NCI-H1436 (cell line): Measurements from ENCODE around the gene UBA52.
"Not testable (repeated sequence)": the region's sequence is repeated elsewhere in the genome, so short reads cannot be mapped to it uniquely, and the experiment has no call there.

Experiments
- DNase-seq: peaks from one replicate; lab custom pipeline; 2025; lab: John Stamatoyannopoulos, UW

UBA52 gene

DNA sequence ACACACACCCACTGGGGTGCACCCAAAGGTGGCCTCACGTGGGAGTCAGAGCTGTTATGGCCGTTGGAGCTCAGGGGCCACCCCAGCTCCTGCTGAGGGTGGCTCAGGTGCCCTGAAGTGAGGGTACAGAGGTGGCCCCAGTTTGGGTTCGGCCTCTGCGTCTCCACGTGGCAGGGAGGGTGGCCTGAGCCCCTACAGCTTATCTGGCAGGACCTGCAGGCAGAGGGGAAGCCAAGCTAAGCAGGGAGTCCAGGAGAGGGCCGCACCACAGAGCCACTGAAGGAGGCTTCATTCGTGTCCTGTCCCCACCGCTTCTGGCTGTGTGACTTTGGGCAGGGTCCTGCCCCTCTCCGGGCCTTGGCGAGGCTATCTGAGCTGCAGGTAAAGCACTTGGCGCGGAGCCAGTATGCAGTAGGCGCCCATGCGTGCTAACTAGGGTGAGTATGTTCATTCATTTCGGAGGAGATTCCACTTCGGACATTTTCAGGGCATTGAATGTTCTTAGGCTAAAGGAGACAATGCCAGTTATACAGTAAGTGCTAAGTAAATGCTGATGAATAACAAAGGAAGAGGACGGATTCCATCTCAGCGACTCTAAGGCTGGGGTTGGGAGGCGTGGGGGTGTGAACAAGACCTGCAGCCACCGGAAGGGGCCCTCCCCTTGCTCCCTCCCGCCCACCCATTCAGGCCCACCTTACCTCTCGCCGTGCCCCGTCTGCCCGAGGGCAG, 21.9 kb downstream of the UBA52 start:
- no peak for DNase-seq

GRCh38 chr19:18594096-18594823, 22.6 kb downstream of the UBA52 start:
- peak; percentile 70 for DNase-seq

DNA sequence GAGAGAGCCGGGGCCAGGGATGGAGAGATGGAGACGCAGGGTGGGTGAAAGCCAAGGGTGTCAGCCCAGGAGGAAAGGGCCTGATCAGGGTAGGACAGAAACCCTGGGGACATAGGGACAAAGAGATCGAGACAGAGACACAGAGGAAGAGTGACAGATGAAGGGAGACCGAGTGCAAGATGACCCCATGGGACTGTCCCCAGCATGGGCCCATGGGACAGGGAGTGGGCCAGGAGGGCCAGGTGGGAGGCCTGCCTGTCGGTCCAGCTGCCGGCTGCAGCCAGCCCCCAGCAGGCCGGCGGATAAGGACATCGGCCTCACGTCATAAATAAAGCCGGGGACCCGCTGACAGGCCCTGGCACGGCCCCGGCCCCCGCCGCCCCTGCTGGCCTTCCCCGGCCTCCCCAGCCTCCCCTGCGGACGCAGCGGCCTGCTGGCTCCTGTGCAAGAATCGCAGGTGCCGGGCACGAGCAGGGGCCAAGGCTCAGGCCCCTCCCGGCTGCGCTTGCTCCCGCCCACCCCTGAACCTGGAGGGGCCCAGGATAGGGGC, 23.2 kb downstream of the UBA52 start:
- no peak for DNase-seq

DNA sequence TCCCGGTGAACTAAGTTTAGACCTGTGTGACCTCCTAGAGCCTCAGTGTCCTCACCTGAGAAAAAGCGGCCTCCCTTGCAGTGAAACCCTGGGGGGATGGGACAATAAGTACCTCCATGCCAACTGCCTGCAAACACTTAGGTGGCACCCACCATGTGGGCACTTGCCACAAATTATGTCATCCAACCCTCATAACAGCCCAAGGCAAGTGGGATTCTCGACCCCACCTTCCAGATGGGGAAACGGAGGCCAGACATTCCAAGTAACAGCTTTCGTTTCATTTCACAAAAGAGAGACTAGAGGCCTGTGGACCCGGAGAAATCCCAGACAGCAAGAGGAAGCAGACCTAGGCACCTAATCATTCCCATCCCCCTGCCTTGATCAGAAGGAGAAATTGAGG, 23.8 kb downstream of the UBA52 start:
- DNase-seq = no peak

DNA sequence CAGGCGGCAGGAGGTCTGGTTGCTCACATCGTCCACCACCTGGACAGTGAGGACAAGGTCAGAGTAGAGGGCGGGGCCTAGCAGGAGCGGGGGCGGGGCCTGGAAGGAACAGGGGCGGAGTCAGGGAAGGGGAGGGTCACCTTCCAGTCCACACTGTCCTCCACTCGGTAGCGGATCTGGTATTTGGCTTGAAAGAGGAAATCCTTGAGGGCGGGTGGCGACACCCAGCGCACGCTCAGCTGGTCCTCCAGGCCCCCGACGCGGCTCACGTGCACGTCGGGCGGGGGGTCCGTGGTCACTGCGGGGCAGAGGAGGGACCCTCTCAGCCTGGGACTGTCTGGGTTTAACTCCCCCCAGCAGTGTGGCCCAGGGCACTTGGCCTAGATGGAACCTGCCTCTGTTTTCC, 25.1 kb downstream of the UBA52 start:
- DNase-seq = no peak

DNA sequence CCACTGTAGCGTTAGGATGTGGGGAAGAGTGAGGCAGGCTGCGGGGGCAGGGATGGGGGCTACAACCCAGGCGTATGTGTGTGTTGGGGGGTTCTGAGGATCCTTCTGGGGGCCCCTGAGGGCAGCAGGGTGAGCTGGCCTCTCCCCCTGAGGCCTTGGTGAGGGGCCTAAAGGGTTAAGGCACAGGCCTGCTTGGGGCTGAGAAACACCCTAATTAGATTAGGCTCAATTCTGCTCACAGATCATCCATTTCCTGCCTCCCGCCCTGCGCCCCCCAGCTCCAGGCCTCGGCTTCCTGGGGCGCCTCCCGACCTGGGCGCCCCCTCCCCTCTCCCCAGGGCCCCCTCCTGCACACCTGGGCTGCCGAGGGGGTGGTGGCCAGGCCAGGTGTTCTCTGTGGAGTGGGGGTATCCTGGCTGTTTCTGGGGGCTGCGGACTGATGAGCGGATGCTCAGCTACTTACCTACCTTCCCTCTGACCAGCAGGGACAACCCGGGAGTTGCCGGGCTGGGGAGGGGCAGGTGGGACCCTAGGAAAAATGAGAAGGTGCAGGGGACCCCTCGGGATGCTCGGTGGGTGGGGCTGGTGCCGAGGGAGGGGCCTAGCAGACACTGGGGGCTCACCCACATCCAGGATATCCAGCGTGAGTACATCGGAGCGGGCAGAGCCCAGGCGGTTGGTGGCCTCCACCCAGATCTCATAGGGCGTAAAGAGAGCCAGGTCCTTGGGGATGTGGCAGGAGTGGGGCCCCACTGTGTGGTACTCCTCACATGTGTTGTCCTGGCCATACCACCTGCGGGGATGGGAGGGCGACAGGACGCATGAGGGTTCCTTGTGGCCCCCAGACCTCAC, 26.4 kb downstream of the UBA52 start:
- no peak for DNase-seq

DNA sequence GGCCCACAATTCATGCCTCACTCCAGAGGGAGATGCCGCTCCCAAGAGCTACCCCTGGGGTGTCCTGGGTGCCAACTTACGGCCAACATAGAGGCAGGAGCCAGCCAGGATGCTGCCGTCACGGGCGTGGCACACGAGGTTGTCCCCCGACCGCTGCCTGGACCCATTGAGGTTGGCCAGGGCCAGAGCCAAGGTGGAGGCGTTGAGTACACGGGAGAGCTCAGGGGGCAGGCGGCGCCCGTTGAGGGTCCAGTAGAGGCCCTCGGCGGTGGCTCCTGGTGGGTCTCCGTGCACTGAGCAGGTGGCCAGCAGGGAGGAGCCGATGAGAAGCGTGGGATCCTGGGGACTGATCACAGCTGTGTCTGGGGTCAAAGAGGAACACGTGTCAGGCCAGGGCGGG, 27.8 kb downstream of the UBA52 start:
- DNase-seq = no peak

DNA sequence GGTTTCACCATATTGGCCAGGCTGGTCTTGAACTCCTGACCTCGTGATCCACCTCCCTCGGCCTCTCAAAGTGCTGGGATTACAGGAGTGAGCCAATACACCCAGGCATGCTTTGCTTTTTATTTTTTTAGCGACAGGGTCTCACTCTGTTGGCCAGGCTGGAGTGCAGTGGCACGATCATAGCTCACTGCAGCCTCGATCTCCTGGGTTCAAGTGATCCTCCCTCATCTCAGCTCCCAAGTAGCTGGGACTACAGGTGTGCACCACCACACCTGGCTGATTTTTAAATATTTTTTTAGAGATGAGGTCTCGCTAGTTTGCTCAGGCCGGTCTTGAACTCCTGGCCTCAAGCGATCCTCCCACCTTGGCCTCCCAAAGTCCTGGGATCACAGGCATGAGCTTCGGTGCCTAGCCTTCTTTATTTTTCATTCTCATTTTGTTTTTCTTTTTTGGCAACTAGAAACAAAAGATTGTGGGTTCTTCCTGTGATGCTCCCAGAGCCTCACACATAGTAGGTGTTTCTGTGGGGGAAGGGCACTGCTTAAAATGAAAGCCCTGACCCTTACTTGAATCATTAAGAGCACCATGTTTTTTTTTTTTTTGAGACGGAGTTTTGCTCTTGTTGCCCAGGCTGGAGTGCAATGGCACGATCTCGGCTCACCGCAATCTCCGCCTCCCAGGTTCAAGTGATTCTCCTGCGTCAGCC, 29.2 kb downstream of the UBA52 start:
- DNase-seq = not testable (repeated sequence)

DNA sequence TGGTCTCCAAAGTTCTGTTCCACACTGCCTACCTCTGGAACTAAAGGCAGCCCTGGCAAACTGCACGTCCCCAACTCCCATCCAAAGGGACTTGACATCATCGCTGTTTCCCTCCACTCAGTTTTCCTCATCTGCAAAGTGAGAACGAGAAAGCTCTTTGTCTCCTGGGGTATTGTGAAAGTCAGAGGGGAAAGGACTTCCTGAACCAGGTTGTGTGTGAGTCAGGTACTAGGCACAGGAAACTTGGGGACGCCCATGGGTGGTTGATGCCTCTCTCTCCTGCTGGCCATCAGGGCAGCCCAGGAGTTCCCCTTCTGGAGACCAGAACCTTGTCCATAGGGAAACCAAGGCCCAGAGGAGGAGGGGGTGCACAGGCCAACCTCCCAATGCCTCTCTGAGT, 30.2 kb downstream of the UBA52 start:
- no peak for DNase-seq

DNA sequence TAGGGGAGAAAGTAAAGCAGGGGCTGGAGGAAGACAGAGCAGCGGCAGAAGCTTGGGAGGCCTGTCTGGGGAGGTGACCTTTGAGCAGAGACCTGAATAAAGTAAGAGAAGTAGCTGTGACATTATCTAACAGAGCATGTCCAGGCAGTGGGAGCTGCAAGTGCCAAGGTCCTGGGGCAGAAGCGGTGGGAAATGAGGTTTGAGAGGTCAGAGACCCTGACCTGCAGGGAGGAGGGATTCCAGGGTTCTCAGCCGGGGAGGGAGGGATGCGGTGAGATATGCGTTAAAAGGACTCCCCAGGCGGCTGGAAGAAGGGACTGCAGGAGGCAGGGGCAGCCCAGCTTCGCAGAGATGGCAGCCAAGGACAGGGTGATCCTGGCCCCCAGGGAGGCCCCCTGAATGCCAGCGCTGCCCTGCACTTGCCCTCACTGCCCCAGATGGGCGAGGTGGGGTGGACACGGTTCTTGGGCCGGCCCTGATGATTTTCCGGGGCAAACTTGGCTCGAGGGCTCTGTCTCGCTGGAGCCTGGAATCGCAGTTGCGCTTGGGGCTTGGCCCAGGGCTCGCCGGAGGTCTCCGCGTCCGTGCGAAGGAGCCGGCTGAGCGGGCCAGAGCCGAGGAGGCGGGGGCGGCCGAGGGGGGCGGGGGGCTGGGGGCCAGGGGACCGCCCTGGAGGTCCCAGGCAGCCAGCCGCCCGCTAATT, 31.7 kb downstream of the UBA52 start:
- DNase-seq = no peak

- no peak for DNase-seq
These were observed 32.5 kb downstream of the UBA52 start for GRCh38 chr19:18603958-18604819.

GRCh38 chr19:18604820-18605159, 33.1 kb downstream of the UBA52 start:
- no peak for DNase-seq

- no peak for DNase-seq
These were observed 33.5 kb downstream of the UBA52 start for GRCh38 chr19:18605196-18605545.

GRCh38 chr19:18605546-18606280, 34.1 kb downstream of the UBA52 start:
- no peak for DNase-seq

GRCh38 chr19:18606281-18607225, 34.9 kb downstream of the UBA52 start, which contains the start of gene CRLF1:
CRLF1 (minus strand) TSS chr19:18606799; CDS start chr19:18606656, 143 bp downstream.
- no peak for DNase-seq

DNA sequence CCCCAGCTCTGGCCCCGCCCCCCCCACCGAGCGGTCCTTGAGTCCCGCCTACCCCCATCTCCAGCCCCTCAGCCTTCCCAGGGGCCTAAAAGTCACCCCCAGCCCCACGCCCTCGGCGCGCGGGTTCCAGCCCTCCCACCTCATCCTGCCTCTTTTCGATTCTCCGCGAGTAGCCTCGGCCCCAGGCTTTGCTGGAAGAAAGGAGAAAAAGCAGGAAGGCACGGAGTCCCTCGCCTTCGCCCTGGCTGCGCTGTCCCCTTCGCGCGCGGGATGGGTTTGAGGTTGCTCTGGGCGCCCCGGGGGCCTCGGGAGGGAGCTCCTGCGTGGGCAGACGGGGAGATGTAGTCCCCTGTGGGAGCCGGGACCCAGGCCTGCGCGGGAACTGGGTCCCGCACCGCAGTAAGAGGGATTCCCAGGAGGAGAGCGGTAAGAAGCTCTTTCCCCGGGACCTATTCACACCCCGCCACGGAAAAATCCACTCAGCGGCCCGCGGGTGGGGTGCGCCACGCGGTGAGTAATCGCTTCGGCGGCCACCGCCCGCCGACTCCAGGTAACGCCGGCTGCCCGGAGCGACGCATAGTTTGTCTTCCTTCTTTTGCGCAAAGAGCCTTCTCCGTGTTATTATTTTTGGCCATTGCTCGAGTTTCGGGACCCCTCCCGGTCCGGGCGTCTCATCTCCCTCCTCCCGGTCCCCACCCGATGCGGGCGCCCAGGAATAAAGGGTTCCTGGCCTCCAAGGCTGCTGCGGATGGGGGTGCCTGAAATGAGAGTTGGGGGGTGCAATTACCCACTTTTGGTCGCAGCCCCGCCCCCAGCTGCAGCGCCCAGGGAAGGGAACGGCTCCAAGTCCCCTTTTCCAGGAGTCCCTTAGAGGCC, 35.8 kb downstream of the UBA52 start:
- no peak for DNase-seq

GRCh38 chr19:18608102-18608804, 36.6 kb downstream of the UBA52 start:
- no peak for DNase-seq
